ENCODE results near the gene SNX19.
A peak's percentile ranks its signal among the peaks of the same experiment; 100 is the strongest.

Gene SNX19

GRCh38 chr11:130918081-130918480, 1.8 kb upstream of the SNX19 start:
- peaks cover 6% of the 10 kb centered on the region for H3K36me3 ChIP-seq (ENCODE audit: control insufficient read depth, low read depth, low read length)
- no peak overlapping the region for H3K9ac ChIP-seq (ENCODE audit: low read length)
- peaks cover 21% of the 10 kb centered on the region for H3K27me3 ChIP-seq (ENCODE audit: control insufficient read depth, insufficient read depth, low read length)
- no peak overlapping the region for H3K27ac ChIP-seq (ENCODE audit: low read length)
- H3K9me3 ChIP-seq (ENCODE audit: control insufficient read depth, low read depth, low read length), result no peaks in the 10 kb centered on the region
- H3K4me1 ChIP-seq (ENCODE audit: control insufficient read depth, low read depth, low read length), result peaks cover 15% of the 10 kb centered on the region
- no peak overlapping the region for H3K4me3 ChIP-seq (ENCODE audit: low read length)

GRCh38 chr11:130916910-130917309, 631 bp upstream of the SNX19 start:
- H3K9me3 ChIP-seq (ENCODE audit: control insufficient read depth, low read depth, low read length), result no peaks in the 10 kb centered on the region
- no peak overlapping the region for H3K27ac ChIP-seq (ENCODE audit: low read length)
- H3K36me3 ChIP-seq (ENCODE audit: control insufficient read depth, low read depth, low read length), result peaks cover 7% of the 10 kb centered on the region
- peaks cover 21% of the 10 kb centered on the region for H3K27me3 ChIP-seq (ENCODE audit: control insufficient read depth, insufficient read depth, low read length)
- peak overlapping the region; percentile 18 for H3K9ac ChIP-seq (ENCODE audit: low read length)
- H3K4me3 ChIP-seq (ENCODE audit: low read length), result peak overlapping the region; percentile 89
- peaks cover 15% of the 10 kb centered on the region for H3K4me1 ChIP-seq (ENCODE audit: control insufficient read depth, low read depth, low read length)

GRCh38 chr11:130915603-130916237, 559 bp downstream of the SNX19 start:
- H3K27me3 ChIP-seq (ENCODE audit: control insufficient read depth, insufficient read depth, low read length), result peaks cover 21% of the 10 kb centered on the region
- H3K9ac ChIP-seq (ENCODE audit: low read length), result peak overlapping the region; percentile 64
- H3K27ac ChIP-seq (ENCODE audit: low read length), result no peak overlapping the region

GRCh38 chr11:130913268-130913667, 3.0 kb downstream of the SNX19 start:
- H3K27ac ChIP-seq (ENCODE audit: low read length), result no peak overlapping the region
- H3K9me3 ChIP-seq (ENCODE audit: control insufficient read depth, low read depth, low read length), result no peaks in the 10 kb centered on the region
- peaks cover 8% of the 10 kb centered on the region for H3K4me1 ChIP-seq (ENCODE audit: control insufficient read depth, low read depth, low read length)
- H3K27me3 ChIP-seq (ENCODE audit: control insufficient read depth, insufficient read depth, low read length), result peaks cover 17% of the 10 kb centered on the region
- peaks cover 23% of the 10 kb centered on the region for H3K36me3 ChIP-seq (ENCODE audit: control insufficient read depth, low read depth, low read length)
- no peak overlapping the region for H3K9ac ChIP-seq (ENCODE audit: low read length)
- no peak overlapping the region for H3K4me3 ChIP-seq (ENCODE audit: low read length)

More at GRCh38 chr11:130915603-130916237, 559 bp downstream of the SNX19 start:
- H3K4me1 ChIP-seq (ENCODE audit: control insufficient read depth, low read depth, low read length), result peaks cover 11% of the 10 kb centered on the region
- no peaks in the 10 kb centered on the region for H3K9me3 ChIP-seq (ENCODE audit: control insufficient read depth, low read depth, low read length)
- peaks cover 7% of the 10 kb centered on the region for H3K36me3 ChIP-seq (ENCODE audit: control insufficient read depth, low read depth, low read length)
- peak overlapping the region; percentile 89 for H3K4me3 ChIP-seq (ENCODE audit: low read length)

GRCh38 chr11:130912552-130912951, 3.7 kb downstream of the SNX19 start:
- no peak overlapping the region for H3K9ac ChIP-seq (ENCODE audit: low read length)
- H3K36me3 ChIP-seq (ENCODE audit: control insufficient read depth, low read depth, low read length), result peaks cover 28% of the 10 kb centered on the region
- no peak overlapping the region for H3K27ac ChIP-seq (ENCODE audit: low read length)
- H3K4me3 ChIP-seq (ENCODE audit: low read length), result no peak overlapping the region
- no peaks in the 10 kb centered on the region for H3K9me3 ChIP-seq (ENCODE audit: control insufficient read depth, low read depth, low read length)
- H3K4me1 ChIP-seq (ENCODE audit: control insufficient read depth, low read depth, low read length), result peaks cover 8% of the 10 kb centered on the region
- peaks cover 10% of the 10 kb centered on the region for H3K27me3 ChIP-seq (ENCODE audit: control insufficient read depth, insufficient read depth, low read length)

GRCh38 chr11:130911306-130911705, 5.0 kb downstream of the SNX19 start:
- peaks cover 4% of the 10 kb centered on the region for H3K4me1 ChIP-seq (ENCODE audit: control insufficient read depth, low read depth, low read length)
- H3K27ac ChIP-seq (ENCODE audit: low read length), result no peak overlapping the region
- H3K36me3 ChIP-seq (ENCODE audit: control insufficient read depth, low read depth, low read length), result peaks cover 40% of the 10 kb centered on the region
- H3K9ac ChIP-seq (ENCODE audit: low read length), result no peak overlapping the region
- H3K4me3 ChIP-seq (ENCODE audit: low read length), result no peak overlapping the region
- H3K9me3 ChIP-seq (ENCODE audit: control insufficient read depth, low read depth, low read length), result no peaks in the 10 kb centered on the region
- H3K27me3 ChIP-seq (ENCODE audit: control insufficient read depth, insufficient read depth, low read length), result no peaks in the 10 kb centered on the region

GRCh38 chr11:130909650-130910049, 6.6 kb downstream of the SNX19 start:
- no peaks in the 10 kb centered on the region for H3K27me3 ChIP-seq (ENCODE audit: control insufficient read depth, insufficient read depth, low read length)
- H3K9ac ChIP-seq (ENCODE audit: low read length), result no peak overlapping the region
- H3K4me1 ChIP-seq (ENCODE audit: control insufficient read depth, low read depth, low read length), result no peaks in the 10 kb centered on the region
- no peaks in the 10 kb centered on the region for H3K9me3 ChIP-seq (ENCODE audit: control insufficient read depth, low read depth, low read length)
- H3K4me3 ChIP-seq (ENCODE audit: low read length), result no peak overlapping the region
- peaks cover 57% of the 10 kb centered on the region for H3K36me3 ChIP-seq (ENCODE audit: control insufficient read depth, low read depth, low read length)
- H3K27ac ChIP-seq (ENCODE audit: low read length), result no peak overlapping the region

- Histone ChIP-seq H3K4me3 (ENCODE audit: low read length) (no peak overlapping the region), H3K27me3 (ENCODE audit: control insufficient read depth, insufficient read depth, low read length) (no peaks in the 10 kb centered on the region), H3K4me1 (ENCODE audit: control insufficient read depth, low read depth, low read length) (no peaks in the 10 kb centered on the region), H3K9ac (ENCODE audit: low read length) (no peak overlapping the region), H3K36me3 (ENCODE audit: control insufficient read depth, low read depth, low read length) (peaks cover 60% of the 10 kb centered on the region), H3K9me3 (ENCODE audit: control insufficient read depth, low read depth, low read length) (no peaks in the 10 kb centered on the region), H3K27ac (ENCODE audit: low read length) (no peak overlapping the region)
These were observed 7.3 kb downstream of the SNX19 start for GRCh38 chr11:130908770-130909625.

- H3K9ac ChIP-seq (ENCODE audit: low read length), result no peak overlapping the region
- no peak overlapping the region for H3K4me3 ChIP-seq (ENCODE audit: low read length)
- no peaks in the 10 kb centered on the region for H3K27me3 ChIP-seq (ENCODE audit: control insufficient read depth, insufficient read depth, low read length)
- H3K27ac ChIP-seq (ENCODE audit: low read length), result no peak overlapping the region
- peaks cover 62% of the 10 kb centered on the region for H3K36me3 ChIP-seq (ENCODE audit: control insufficient read depth, low read depth, low read length)
- H3K4me1 ChIP-seq (ENCODE audit: control insufficient read depth, low read depth, low read length), result no peaks in the 10 kb centered on the region
- no peaks in the 10 kb centered on the region for H3K9me3 ChIP-seq (ENCODE audit: control insufficient read depth, low read depth, low read length)
These were observed 8.2 kb downstream of the SNX19 start for GRCh38 chr11:130908061-130908460.

- Histone ChIP-seq H3K27me3 (ENCODE audit: control insufficient read depth, insufficient read depth, low read length) (no peaks in the 10 kb centered on the region), H3K27ac (ENCODE audit: low read length) (no peak overlapping the region), H3K36me3 (ENCODE audit: control insufficient read depth, low read depth, low read length) (peaks cover 69% of the 10 kb centered on the region), H3K9ac (ENCODE audit: low read length) (no peak overlapping the region), H3K4me3 (ENCODE audit: low read length) (no peak overlapping the region), H3K9me3 (ENCODE audit: control insufficient read depth, low read depth, low read length) (no peaks in the 10 kb centered on the region), H3K4me1 (ENCODE audit: control insufficient read depth, low read depth, low read length) (no peaks in the 10 kb centered on the region)
These were observed 9.1 kb downstream of the SNX19 start for GRCh38 chr11:130907229-130907628.

- H3K9me3 ChIP-seq (ENCODE audit: control insufficient read depth, low read depth, low read length), result no peaks in the 10 kb centered on the region
- no peak overlapping the region for H3K4me3 ChIP-seq (ENCODE audit: low read length)
- H3K4me1 ChIP-seq (ENCODE audit: control insufficient read depth, low read depth, low read length), result no peaks in the 10 kb centered on the region
- no peak overlapping the region for H3K9ac ChIP-seq (ENCODE audit: low read length)
- peaks cover 75% of the 10 kb centered on the region for H3K36me3 ChIP-seq (ENCODE audit: control insufficient read depth, low read depth, low read length)
- H3K27me3 ChIP-seq (ENCODE audit: control insufficient read depth, insufficient read depth, low read length), result no peaks in the 10 kb centered on the region
- no peak overlapping the region for H3K27ac ChIP-seq (ENCODE audit: low read length)
These were observed 9.7 kb downstream of the SNX19 start for GRCh38 chr11:130906616-130907015.

Data from iPS-18a (cell line).